SK-N-MC (cell line): Measurements from ENCODE around the gene CCKAR.

Experiments
- EZH2 ChIP-seq: fragments of 200-600 bp; sonication (generic); IDR thresholded peaks from one replicate; pipeline ENCODE4 v1.6.1; 2017; ENCODE audit warnings: antibody characterized with exemption
- FOXP2 ChIP-seq: optimal IDR thresholded peaks from 2 replicates; pipeline ENCODE3; 2011; ENCODE audit warnings: mild to moderate bottlenecking, moderate library complexity; ENCODE audit not compliant: insufficient read depth; ENCODE audit errors: extremely low read length, control extremely low read depth
- POLR2AphosphoS5 ChIP-seq: IDR thresholded peaks from 2 replicates; pipeline ENCODE4 v1.6.1; 2012; ENCODE audit warnings: mild to moderate bottlenecking, low read depth, low read length, borderline replicate concordance

GRCh38 chr4:26525771-26526150 lies 35.5 kb upstream of the CCKAR start:
- TF ChIP-seq EZH2 (no peak), POLR2AphosphoS5 (no peak), FOXP2 (no peak)
